B cell (primary cell): Measurements from ENCODE around the gene WASF3.

Experiments used
- CTCF ChIP-seq: fragments of 200-600 bp; IDR thresholded peaks from one replicate; pipeline ENCODE4 v1.8.0; 2022; ENCODE audit warnings: antibody characterized with exemption, mild to moderate bottlenecking
- EZH2 ChIP-seq: IDR thresholded peaks from 2 replicates; pipeline ENCODE4 v1.6.1; 2012; ENCODE audit warnings: borderline replicate concordance, low read depth, mild to moderate bottlenecking, moderate library complexity, low read length; ENCODE audit not compliant: insufficient read depth, poor library complexity, severe bottlenecking

GRCh38 chr13:26653842-26654241 is 96.4 kb downstream of the WASF3 start:
- TF ChIP-seq EZH2 (no peak), CTCF (no peak)
